Measurements from ENCODE around the gene ACP2. TPM values are rescaled to one million over a fixed set of nuclear protein-coding genes. Genes with fewer than 3 reads are reported as not detected.

ACP2 gene
- total RNA-seq, 1 donor from 2014 or later: 40.8 TPM

DNA sequence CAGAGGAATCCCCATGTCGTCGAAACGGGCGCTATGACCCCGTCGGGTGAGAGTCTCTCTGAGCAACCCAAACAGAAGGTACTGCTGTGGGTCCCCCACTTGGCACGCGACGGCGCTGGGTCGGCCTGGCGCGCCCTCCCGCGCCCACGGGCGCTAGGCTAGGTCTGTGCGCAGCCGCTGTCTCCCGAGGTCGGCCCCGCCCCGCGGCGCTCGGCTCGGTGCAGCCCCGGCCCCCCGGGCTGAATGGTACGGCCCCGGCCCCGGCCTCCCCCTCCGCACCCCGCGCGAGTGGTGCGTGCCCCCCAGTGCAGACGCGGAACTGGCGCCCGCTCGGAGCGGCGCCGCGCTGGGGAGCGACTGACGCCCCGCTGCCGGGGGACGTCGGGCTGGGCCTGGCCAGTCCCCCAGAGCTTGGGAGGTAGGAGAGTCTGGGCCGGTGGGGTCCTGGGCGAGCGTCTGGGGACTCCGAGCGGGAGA lies 21.3 kb upstream of the ACP2 start, which contains the start of gene MADD:
Gene MADD (plus strand): TSS at position 305 of the 477 bp plus-strand sequence.
- peak within 1 kb of the TSS; percentile 97 for H3K27ac Mint-ChIP-seq (ENCODE audit: unreplicated experiment)
- peaks cover 29% of the 10 kb centered on the region for H3K4me1 ChIP-seq (ENCODE audit: insufficient read depth, low read length)
- TF ChIP-seq CTCF (IDR thresholded peaks at IDR 0.05; ENCODE audit: insufficient read depth, low read depth, low read length): no peak
- TF ChIP-seq EZH2 (IDR thresholded peaks at IDR 0.05; ENCODE audit: insufficient read depth, low read length): no peak
- no peaks in the 10 kb centered on the region for H3K9me3 ChIP-seq (ENCODE audit: insufficient read depth, low read depth, low read length)
- peak within 1 kb of the TSS; percentile 80 for H3K4me3 ChIP-seq (ENCODE audit: insufficient read depth, low read depth, low read length)
- no peaks in the 10 kb centered on the region for H3K27me3 Mint-ChIP-seq (ENCODE audit: low read depth, unreplicated experiment)
- peaks cover 41% of the 10 kb centered on the region for H4K20me1 ChIP-seq (ENCODE audit: insufficient read depth, low read length)
- H3K9me3 Mint-ChIP-seq (ENCODE audit: unreplicated experiment): no peaks in the 10 kb centered on the region
- peak within 1 kb of the TSS; percentile 89 for H3K27ac ChIP-seq (ENCODE audit: low read depth, low read length)
- peak within 1 kb of the TSS; percentile 87 for H3K9ac ChIP-seq (ENCODE audit: low read length)
- peak; percentile 52 for DNase-seq (ENCODE audit: low read depth)
- H3K79me2 ChIP-seq (ENCODE audit: insufficient read depth, low read length): peaks cover 42% of the 10 kb centered on the region
- peaks cover 3% of the 10 kb centered on the region for H3K36me3 Mint-ChIP-seq (ENCODE audit: low read depth, unreplicated experiment)
- H2AFZ ChIP-seq (ENCODE audit: low read depth, low read length): peak within 1 kb of the TSS; percentile 91
- H3K4me2 ChIP-seq (ENCODE audit: low read length): peak within 1 kb of the TSS; percentile 94
- no peaks in the 10 kb centered on the region for H3K27me3 ChIP-seq (ENCODE audit: insufficient read depth, low read length)
- no peak for FAIRE-seq
- H3K4me3 Mint-ChIP-seq (ENCODE audit: unreplicated experiment): peak within 1 kb of the TSS; percentile 86
- no peaks in the 10 kb centered on the region for H3K36me3 ChIP-seq (ENCODE audit: insufficient read depth, low read length)
- H3K4me1 Mint-ChIP-seq (ENCODE audit: low read depth, unreplicated experiment): peaks cover 27% of the 10 kb centered on the region

GRCh38 chr11:47269002-47269828 lies 20.6 kb upstream of the ACP2 start:
- Histone ChIP-seq H3K36me3 (ENCODE audit: insufficient read depth, low read length) (no peaks in the 10 kb centered on the region), H3K79me2 (ENCODE audit: insufficient read depth, low read length) (peaks cover 35% of the 10 kb centered on the region), H4K20me1 (ENCODE audit: insufficient read depth, low read length) (peaks cover 34% of the 10 kb centered on the region), H3K4me2 (ENCODE audit: low read length) (peak overlapping the region; percentile 94), H3K27ac (ENCODE audit: low read depth, low read length) (peak overlapping the region; percentile 89), H3K9me3 (ENCODE audit: insufficient read depth, low read depth, low read length) (no peaks in the 10 kb centered on the region), H3K27me3 (ENCODE audit: insufficient read depth, low read length) (no peaks in the 10 kb centered on the region), H3K9ac (ENCODE audit: low read length) (peak overlapping the region; percentile 87), H2AFZ (ENCODE audit: low read depth, low read length) (peak overlapping the region; percentile 91), H3K4me3 (ENCODE audit: insufficient read depth, low read depth, low read length) (peak overlapping the region; percentile 80), H3K4me1 (ENCODE audit: insufficient read depth, low read length) (peaks cover 35% of the 10 kb centered on the region)
- FAIRE-seq (peak; percentile 17), DNase-seq (ENCODE audit: low read depth) (peak; percentile 76)
- Mint-ChIP-seq H3K36me3 (ENCODE audit: low read depth, unreplicated experiment) (peaks cover 1% of the 10 kb centered on the region), H3K27me3 (ENCODE audit: low read depth, unreplicated experiment) (no peaks in the 10 kb centered on the region), H3K27ac (ENCODE audit: unreplicated experiment) (peak overlapping the region; percentile 97), H3K4me1 (ENCODE audit: low read depth, unreplicated experiment) (peaks cover 27% of the 10 kb centered on the region), H3K4me3 (ENCODE audit: unreplicated experiment) (peak overlapping the region; percentile 86), H3K9me3 (ENCODE audit: unreplicated experiment) (no peaks in the 10 kb centered on the region)
- no peak for TF ChIP-seq CTCF (IDR thresholded peaks at IDR 0.05; ENCODE audit: insufficient read depth, low read depth, low read length)
